Measurements from ENCODE around the gene FSTL5. TPM values are rescaled to one million over a fixed set of nuclear protein-coding genes. Genes with fewer than 3 reads are reported as not detected.

FSTL5 gene
- total RNA-seq, 1 experiment from 2014 or later, result not detected

- no peaks in the 10 kb centered on the region for H3K23me2 ChIP-seq (ENCODE audit: insufficient read length, low read depth, low read length, poor library complexity, severe bottlenecking)
- H3K79me1 ChIP-seq (ENCODE audit: insufficient read depth, low read depth, low read length, poor library complexity, severe bottlenecking), result no peaks in the 10 kb centered on the region
- no peak overlapping the region for H3K56ac ChIP-seq (ENCODE audit: insufficient read length, low read depth, low read length)
- no peak overlapping the region for H4K5ac ChIP-seq (ENCODE audit: insufficient read length, low read depth, low read length)
- no peak overlapping the region for H3T11ph ChIP-seq (ENCODE audit: low read length)
- no CpG with 5 or more reads among the region's 1 CpG for WGBS (ENCODE audit: extremely low coverage, insufficient read length, low lambda C conversion rate)
- H2BK12ac ChIP-seq (ENCODE audit: insufficient read length, low read depth, low read length), result no peak overlapping the region
- Mint-ChIP-seq H3K27ac (peak overlapping the region in 1 of 3 experiments; percentile 32; a peak in 3 of 7 replicates), H3K4me1 (peaks cover 15 to 16% of the 10 kb centered on the region in 2 experiments), H3K9me3 (peaks cover 0 to 6% of the 10 kb centered on the region in 2 experiments; a peak in 3 of 5 replicates), H3K36me3 (ENCODE audit: insufficient read depth in 1 of 3, low read depth in 3 of 3) (no peaks in the 10 kb centered on the region), H3K27me3 (ENCODE audit: low read depth) (no peaks in the 10 kb centered on the region), H3K4me3 (no peak overlapping the region)
- no peaks in the 10 kb centered on the region; the same call in 1 of the 2 replicates for H3K4me1 ChIP-seq (ENCODE audit: insufficient read depth, low read length)
- no peak overlapping the region for H2AK5ac ChIP-seq (ENCODE audit: insufficient read length, low read length)
- no peak overlapping the region for H3K9ac ChIP-seq (ENCODE audit: extremely low read depth, insufficient read length, low read length)
- no peak overlapping the region for H2BK120ac ChIP-seq (ENCODE audit: low read depth, low read length, poor library complexity, severe bottlenecking)
- DNase-seq, result no peak
- no peak overlapping the region for H3K27ac ChIP-seq (ENCODE audit: insufficient read length, low read depth, low read length)
- H4K8ac ChIP-seq (replicated peaks; ENCODE audit: insufficient read length, low read depth, low read length), result no peak overlapping the region
- no peak overlapping the region for H2AFZ ChIP-seq (ENCODE audit: low read length)
- no peak overlapping the region for H3K23ac ChIP-seq (ENCODE audit: insufficient read length, low read depth, low read length)
- H3K18ac ChIP-seq (ENCODE audit: insufficient read length, low read depth, low read length), result no peak overlapping the region
- no peak overlapping the region for H3K4ac ChIP-seq (ENCODE audit: low read depth, low read length)
- TF ChIP-seq CTCF (conservative IDR thresholded peaks at IDR 0.05), result no peak
- H3K79me2 ChIP-seq (ENCODE audit: insufficient read depth, low read length), result no peaks in the 10 kb centered on the region
- no peaks in the 10 kb centered on the region for H3K9me3 ChIP-seq (ENCODE audit: control insufficient read depth, low read depth, low read length)
- no peak overlapping the region for H3K14ac ChIP-seq (ENCODE audit: insufficient read depth, low read length)
- no peak overlapping the region for H2BK20ac ChIP-seq (ENCODE audit: low read depth, low read length, poor library complexity, severe bottlenecking)
- H3K27me3 ChIP-seq (ENCODE audit: insufficient read depth, low read length), result no peaks in the 10 kb centered on the region
- no peak overlapping the region for H4K91ac ChIP-seq (ENCODE audit: insufficient read length, low read depth, low read length)
- no peaks in the 10 kb centered on the region for H4K20me1 ChIP-seq (ENCODE audit: control insufficient read depth, insufficient read depth, insufficient read length)
- H2BK5ac ChIP-seq (ENCODE audit: insufficient read length, low read length), result no peak overlapping the region
- H2BK15ac ChIP-seq (ENCODE audit: low read depth, low read length), result no peak overlapping the region
- no peak overlapping the region for H3K4me2 ChIP-seq (ENCODE audit: insufficient read depth, insufficient read length, low read length)
Observed at GRCh38 chr4:161856711-161857326, 307.0 kb downstream of the FSTL5 start.

All from H9 (cell line).